ENCODE results near the gene KIAA0753. TPM values are rescaled to one million over a fixed set of nuclear protein-coding genes. Genes with fewer than 3 reads are reported as not detected.

KIAA0753 gene
- total and polyA plus RNA-seq, 9 of the 15 experiments (the other 6 are each of a cell fraction or from before 2014, with no cell fraction given), result 2.0 to 9.0 (median 6.9) TPM

DNA sequence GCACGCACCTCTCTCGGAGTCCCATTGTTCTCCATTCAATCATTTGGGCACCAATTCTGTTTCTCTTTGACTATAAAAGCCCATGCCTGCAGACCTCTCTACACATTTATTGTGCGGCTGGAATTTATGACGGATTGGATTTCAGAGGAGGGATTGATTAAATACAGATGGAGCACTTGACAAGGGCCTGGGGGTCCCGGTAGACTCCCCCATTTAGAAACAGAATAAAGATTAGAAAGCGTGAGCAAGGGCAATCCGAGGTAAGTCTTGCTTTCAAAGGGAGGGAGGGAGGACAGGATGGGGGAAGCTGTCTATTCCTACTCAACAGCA lies 69.1 kb downstream of the KIAA0753 start:
- FAIRE-seq, result no peak
- no peak for DNase-seq (ENCODE audit: extremely low read depth in 1 of 4, low spot score in 3 of 4)
- TF ChIP-seq PTTG1 (tag; IDR thresholded peaks at IDR 0.05; ENCODE audit: low read depth) (no peak), ESRRB (CRISPR knock-in tag; IDR thresholded peaks at IDR 0.05; ENCODE audit: borderline replicate concordance) (no peak), RCOR1 (IDR thresholded peaks at IDR 0.05; ENCODE audit: borderline replicate concordance in 1 of 2, low read depth in 2 of 2, low read length in 2 of 2) (no peak), FOXK1 (CRISPR knock-in tag; IDR thresholded peaks at IDR 0.05; ENCODE audit: borderline replicate concordance) (no peak), SIRT6 (IDR thresholded peaks at IDR 0.05; ENCODE audit: low read depth, low read length) (no peak)
- TF ChIP-seq, protein P1, sequence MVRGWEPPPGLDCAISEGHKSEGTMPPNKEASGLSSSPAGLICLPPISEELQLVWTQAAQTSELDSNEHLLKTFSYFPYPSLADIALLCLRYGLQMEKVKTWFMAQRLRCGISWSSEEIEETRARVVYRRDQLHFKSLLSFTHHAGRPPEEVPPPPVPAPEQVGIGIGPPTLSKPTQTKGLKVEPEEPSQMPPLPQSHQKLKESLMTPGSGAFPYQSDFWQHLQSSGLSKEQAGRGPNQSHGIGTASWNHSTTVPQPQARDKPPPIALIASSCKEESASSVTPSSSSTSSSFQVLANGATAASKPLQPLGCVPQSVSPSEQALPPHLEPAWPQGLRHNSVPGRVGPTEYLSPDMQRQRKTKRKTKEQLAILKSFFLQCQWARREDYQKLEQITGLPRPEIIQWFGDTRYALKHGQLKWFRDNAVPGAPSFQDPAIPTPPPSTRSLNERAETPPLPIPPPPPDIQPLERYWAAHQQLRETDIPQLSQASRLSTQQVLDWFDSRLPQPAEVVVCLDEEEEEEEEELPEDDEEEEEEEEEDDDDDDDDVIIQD (CRISPR knock-in tag; IDR thresholded peaks at IDR 0.05), result no peak
- TF ChIP-seq, protein P2, sequence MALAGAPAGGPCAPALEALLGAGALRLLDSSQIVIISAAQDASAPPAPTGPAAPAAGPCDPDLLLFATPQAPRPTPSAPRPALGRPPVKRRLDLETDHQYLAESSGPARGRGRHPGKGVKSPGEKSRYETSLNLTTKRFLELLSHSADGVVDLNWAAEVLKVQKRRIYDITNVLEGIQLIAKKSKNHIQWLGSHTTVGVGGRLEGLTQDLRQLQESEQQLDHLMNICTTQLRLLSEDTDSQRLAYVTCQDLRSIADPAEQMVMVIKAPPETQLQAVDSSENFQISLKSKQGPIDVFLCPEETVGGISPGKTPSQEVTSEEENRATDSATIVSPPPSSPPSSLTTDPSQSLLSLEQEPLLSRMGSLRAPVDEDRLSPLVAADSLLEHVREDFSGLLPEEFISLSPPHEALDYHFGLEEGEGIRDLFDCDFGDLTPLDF (CRISPR knock-in tag; IDR thresholded peaks at IDR 0.05), result no peak
- no peak for ATAC-seq
- Histone ChIP-seq H3K4me1 (replicated peaks in 1 of 2; ENCODE audit: control insufficient read depth in 2 of 2, insufficient read depth in 2 of 2, low read length in 2 of 2) (peaks cover 15 to 18% of the 10 kb centered on the region in 2 experiments), H3K27ac (ENCODE audit: extremely low read depth, low read depth, low read length) (no peak overlapping the region), H2AFZ (ENCODE audit: low read depth, low read length) (no peak overlapping the region), H3K4me3 (no peak overlapping the region), H3K4me2 (ENCODE audit: insufficient read depth, low read length) (no peak overlapping the region), H4K20me1 (replicated peaks; ENCODE audit: control insufficient read depth, insufficient read depth, low read length) (no peaks in the 10 kb centered on the region), H3K9me3 (replicated peaks; ENCODE audit: control insufficient read depth, insufficient read depth, low read depth, low read length) (no peaks in the 10 kb centered on the region), H3K9me1 (ENCODE audit: control insufficient read depth, insufficient read depth, low read length) (peaks cover 3% of the 10 kb centered on the region), H3K36me3 (ENCODE audit: control insufficient read depth, insufficient read depth, low read length) (no peaks in the 10 kb centered on the region), H3K79me2 (ENCODE audit: control insufficient read depth, insufficient read depth, low read length) (no peaks in the 10 kb centered on the region), H3K9ac (ENCODE audit: insufficient read depth in 1 of 2, low read depth in 2 of 2, low read length in 2 of 2) (no peak overlapping the region), H3K27me3 (ENCODE audit: control insufficient read depth in 2 of 2, insufficient read depth in 2 of 2, low read length in 2 of 2) (no peaks in the 10 kb centered on the region)
- in situ Hi-C loops (cut with MboI) (no loop called here), intact Hi-C loops (cut with micrococcal nuclease) (no loop called here)
- 38% methylated on average over 4 of the region's 7 CpGs for WGBS (ENCODE audit: insufficient coverage, low coverage, missing lambda C conversion rate)
- ChIA-PET POLR2A (no interaction called here), CTCF (ENCODE audit: low intra/inter-chr PET ratio) (no interaction called here)
- no TSS peak for BruUV-seq (replicated peaks)

Measured in K562 (cell line).